ENCODE results near the gene NTN1. TPM values are rescaled to one million over a fixed set of nuclear protein-coding genes. Genes with fewer than 3 reads are reported as not detected.

NTN1 gene
- total and polyA plus RNA-seq, 2 experiments from 2014 or later = 0.11 to 0.21 TPM

DNA sequence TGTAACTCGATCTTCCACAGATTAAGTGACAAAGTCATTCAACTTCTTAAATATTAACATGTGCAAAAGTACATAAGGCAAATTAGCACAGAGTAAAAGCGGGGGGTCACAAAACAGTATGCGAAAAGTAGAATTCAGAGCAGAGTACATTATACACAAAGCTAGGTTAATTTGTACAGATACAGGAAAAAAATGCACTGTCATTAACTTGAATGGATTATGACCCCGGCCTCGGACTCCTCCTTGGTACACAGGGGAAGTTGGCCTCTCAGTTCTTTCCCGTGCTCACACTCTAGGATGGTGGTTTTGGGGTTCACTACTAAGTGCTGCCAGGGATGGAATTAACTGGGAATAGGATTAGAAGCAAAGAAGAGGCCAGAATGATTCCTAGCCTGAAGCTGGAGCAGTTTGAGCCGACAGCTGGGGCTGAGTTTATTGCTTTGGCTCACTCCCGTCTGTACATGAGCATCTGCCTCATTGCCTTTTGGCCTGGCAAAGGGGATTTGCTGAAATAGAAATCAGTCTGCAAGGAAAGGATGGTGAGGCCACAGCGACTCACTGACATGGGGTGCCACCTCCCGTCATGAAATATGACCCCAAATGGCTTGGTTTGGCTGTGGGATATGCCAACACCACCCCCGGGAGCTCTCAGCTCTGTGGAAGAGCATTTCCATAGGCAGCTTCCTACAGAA, 23.6 kb downstream of the NTN1 start:
- H3K27me3 ChIP-seq (replicated peaks; ENCODE audit: insufficient read depth) = peaks cover 12% of the 10 kb centered on the region; the same call in 1 of the 2 replicates
- DNase-seq = peak; percentile 25
- no peaks in the 10 kb centered on the region for H3K9me2 ChIP-seq (ENCODE audit: insufficient read depth)
- no peaks in the 10 kb centered on the region for H3K9me3 ChIP-seq (ENCODE audit: low read depth)
- H3K36me3 ChIP-seq (ENCODE audit: low read depth) = no peaks in the 10 kb centered on the region
- no peak overlapping the region for H3K4me3 ChIP-seq
- no peaks in the 10 kb centered on the region for H4K20me1 ChIP-seq (ENCODE audit: insufficient read depth)
- in situ Hi-C loops (cut with MboI) = no loop called here
- no peak overlapping the region for H3K9ac ChIP-seq
- 0 out of 2 replicates have a peak overlapping the region, but pooled peaks have one; percentile 14 for H2AFZ ChIP-seq
- no peak for TF ChIP-seq EZH2 (IDR thresholded peaks at IDR 0.05; ENCODE audit: insufficient read depth, poor library complexity, severe bottlenecking)
- TF ChIP-seq EZH2phosphoT487 (IDR thresholded peaks at IDR 0.05; ENCODE audit: insufficient read depth, low read depth) = no peak
- 9 to 14% methylated on average over 11 of the region's 11 CpGs for WGBS, 2 experiments (ENCODE audit: low coverage in 1 of 2, low lambda C conversion rate in 2 of 2, missing lambda C conversion rate in 2 of 2)
- H3K27ac ChIP-seq = no peak overlapping the region
- no peaks in the 10 kb centered on the region for H3F3A ChIP-seq (ENCODE audit: insufficient read depth)
- no peak overlapping the region for H3K4me2 ChIP-seq (ENCODE audit: unreplicated experiment)
- no peaks in the 10 kb centered on the region for H3K79me2 ChIP-seq (ENCODE audit: insufficient read depth)
- peaks cover 5% of the 10 kb centered on the region; the same call in 1 of the 2 replicates for H3K4me1 ChIP-seq (ENCODE audit: insufficient read depth)

DNA sequence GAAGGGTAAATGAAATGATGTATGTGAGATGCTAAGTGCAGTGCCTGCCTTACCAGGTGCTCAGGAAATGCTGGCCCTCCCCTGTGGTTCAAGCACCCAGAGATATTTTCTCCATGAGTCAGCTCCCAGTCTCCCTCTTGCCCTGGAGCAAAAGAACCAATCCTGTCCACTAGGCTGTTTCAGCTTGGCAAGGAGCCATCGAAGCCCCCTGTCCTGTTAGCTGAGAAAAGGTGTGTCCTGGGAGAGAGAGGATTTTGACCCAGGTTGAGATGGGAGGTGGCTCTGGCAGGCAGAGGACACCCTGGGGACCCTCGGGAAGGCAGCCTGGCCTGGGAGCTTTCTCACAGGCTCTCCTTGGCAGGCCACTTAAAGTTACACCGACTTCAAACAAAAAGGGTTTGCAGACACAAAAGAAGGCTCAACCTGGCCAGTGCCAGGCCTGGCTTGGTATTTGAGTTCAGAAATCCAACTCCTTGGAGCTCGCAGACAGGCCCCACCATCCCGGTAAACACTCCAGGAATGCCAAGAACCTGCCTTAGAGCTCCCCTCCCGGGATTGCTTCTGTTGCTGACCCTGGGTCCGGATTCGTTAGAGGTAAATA, 29.6 kb downstream of the NTN1 start:
- H3F3A ChIP-seq (ENCODE audit: insufficient read depth) = no peaks in the 10 kb centered on the region
- peaks cover 11% of the 10 kb centered on the region; the same call in 1 of the 2 replicates for H3K27me3 ChIP-seq (replicated peaks; ENCODE audit: insufficient read depth)
- H3K9ac ChIP-seq = no peak overlapping the region
- no peak overlapping the region for H2AFZ ChIP-seq
- no peaks in the 10 kb centered on the region for H3K9me3 ChIP-seq (ENCODE audit: low read depth)
- no peaks in the 10 kb centered on the region for H4K20me1 ChIP-seq (ENCODE audit: insufficient read depth)
- no peaks in the 10 kb centered on the region for H3K79me2 ChIP-seq (ENCODE audit: insufficient read depth)
- no peak overlapping the region for H3K27ac ChIP-seq
- WGBS, 2 experiments (ENCODE audit: low coverage in 1 of 2, low lambda C conversion rate in 2 of 2, missing lambda C conversion rate in 2 of 2) = 62 to 66% methylated on average over 8 of the region's 8 CpGs
- DNase-seq = no peak
- in situ Hi-C loops (cut with MboI) = no loop called here
- H3K9me2 ChIP-seq (ENCODE audit: insufficient read depth) = no peaks in the 10 kb centered on the region
- H3K4me2 ChIP-seq (ENCODE audit: unreplicated experiment) = no peak overlapping the region
- no peak overlapping the region for H3K4me3 ChIP-seq
- no peaks in the 10 kb centered on the region for H3K4me1 ChIP-seq (ENCODE audit: insufficient read depth)
- TF ChIP-seq EZH2phosphoT487 (IDR thresholded peaks at IDR 0.05; ENCODE audit: insufficient read depth, low read depth) (no peak), EZH2 (IDR thresholded peaks at IDR 0.05; ENCODE audit: insufficient read depth, poor library complexity, severe bottlenecking) (no peak)
- no peaks in the 10 kb centered on the region for H3K36me3 ChIP-seq (ENCODE audit: low read depth)

DNA sequence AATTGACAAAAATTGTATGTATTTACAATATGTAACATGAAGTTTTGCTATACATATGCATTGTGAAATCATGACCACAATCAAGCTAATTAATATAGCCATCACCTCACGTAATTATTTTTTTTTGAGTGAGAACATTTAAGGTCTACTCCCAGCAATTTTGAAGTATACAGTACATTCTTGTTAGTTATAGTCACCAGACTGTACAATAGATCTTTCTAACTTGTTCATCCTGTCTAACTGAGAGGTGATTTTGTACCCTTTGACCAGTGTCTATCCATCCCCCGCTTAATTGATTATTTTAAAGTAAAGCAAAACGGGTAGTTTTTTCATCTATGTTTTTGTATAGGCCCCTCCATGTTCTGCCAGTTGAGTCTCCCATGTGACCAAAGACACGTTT, 30.3 kb downstream of the NTN1 start:
- 0 out of 2 replicates have a peak, but pooled peaks cover 6% of the 10 kb centered on the region for H3K27me3 ChIP-seq (replicated peaks; ENCODE audit: insufficient read depth)
- no peaks in the 10 kb centered on the region for H3K4me1 ChIP-seq (ENCODE audit: insufficient read depth)
- no peak for DNase-seq
- H3K4me3 ChIP-seq = no peak overlapping the region
- no peaks in the 10 kb centered on the region for H3K9me2 ChIP-seq (ENCODE audit: insufficient read depth)
- H2AFZ ChIP-seq = no peak overlapping the region
- H3K27ac ChIP-seq = no peak overlapping the region
- WGBS, 2 experiments (ENCODE audit: low coverage in 1 of 2, low lambda C conversion rate in 2 of 2, missing lambda C conversion rate in 2 of 2) = 69 to 76% methylated on average over 4 of the region's 4 CpGs
- H3K4me2 ChIP-seq (ENCODE audit: unreplicated experiment) = no peak overlapping the region
- TF ChIP-seq EZH2phosphoT487 (IDR thresholded peaks at IDR 0.05; ENCODE audit: insufficient read depth, low read depth) (no peak), EZH2 (IDR thresholded peaks at IDR 0.05; ENCODE audit: insufficient read depth, poor library complexity, severe bottlenecking) (no peak)
- H3K36me3 ChIP-seq (ENCODE audit: low read depth) = no peaks in the 10 kb centered on the region
- in situ Hi-C loops (cut with MboI) = no loop called here
- no peaks in the 10 kb centered on the region for H3K9me3 ChIP-seq (ENCODE audit: low read depth)
- H4K20me1 ChIP-seq (ENCODE audit: insufficient read depth) = no peaks in the 10 kb centered on the region
- no peaks in the 10 kb centered on the region for H3K79me2 ChIP-seq (ENCODE audit: insufficient read depth)
- H3F3A ChIP-seq (ENCODE audit: insufficient read depth) = no peaks in the 10 kb centered on the region
- no peak overlapping the region for H3K9ac ChIP-seq

DNA sequence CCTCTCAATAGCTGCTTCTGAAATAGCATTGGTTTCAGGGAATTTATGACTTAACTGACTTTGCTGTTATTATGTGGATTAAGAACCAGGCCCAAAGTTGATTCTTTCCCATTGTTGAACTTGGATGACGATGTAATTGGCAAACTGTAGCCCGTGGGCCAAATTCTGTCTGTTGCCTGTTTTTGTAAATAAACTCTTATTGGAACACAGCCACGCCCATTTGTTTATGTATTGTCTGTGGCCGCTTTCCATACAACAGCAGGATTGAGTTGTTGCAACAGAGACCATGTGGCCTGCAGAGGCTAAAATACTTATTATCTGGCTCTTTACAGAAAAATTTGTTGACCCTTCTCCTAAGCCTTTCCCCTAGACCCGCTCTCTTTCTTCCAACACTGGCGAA, 31.6 kb downstream of the NTN1 start:
- Histone ChIP-seq H3K79me2 (ENCODE audit: insufficient read depth) (no peaks in the 10 kb centered on the region), H3K9me3 (ENCODE audit: low read depth) (no peaks in the 10 kb centered on the region), H3F3A (ENCODE audit: insufficient read depth) (no peaks in the 10 kb centered on the region), H2AFZ (no peak overlapping the region), H3K9me2 (ENCODE audit: insufficient read depth) (no peaks in the 10 kb centered on the region), H4K20me1 (ENCODE audit: insufficient read depth) (no peaks in the 10 kb centered on the region), H3K27ac (no peak overlapping the region), H3K4me3 (no peak overlapping the region), H3K4me1 (ENCODE audit: insufficient read depth) (no peaks in the 10 kb centered on the region), H3K4me2 (ENCODE audit: unreplicated experiment) (no peak overlapping the region), H3K9ac (no peak overlapping the region), H3K36me3 (ENCODE audit: low read depth) (no peaks in the 10 kb centered on the region), H3K27me3 (replicated peaks; ENCODE audit: insufficient read depth) (0 out of 2 replicates have a peak, but pooled peaks cover 4% of the 10 kb centered on the region)
- no peak for DNase-seq
- TF ChIP-seq EZH2 (IDR thresholded peaks at IDR 0.05; ENCODE audit: insufficient read depth, poor library complexity, severe bottlenecking) = no peak
- no peak for TF ChIP-seq EZH2phosphoT487 (IDR thresholded peaks at IDR 0.05; ENCODE audit: insufficient read depth, low read depth)
- 10 to 11% methylated on average over 6 of the region's 6 CpGs for WGBS, 2 experiments (ENCODE audit: low coverage in 1 of 2, low lambda C conversion rate in 2 of 2, missing lambda C conversion rate in 2 of 2)
- in situ Hi-C loops (cut with MboI) = no loop called here
